GM12873 (cell line): ENCODE measurements around the gene RAC2.

Experiments
- CTCF ChIP-seq: IDR thresholded peaks from 2 replicates; pipeline ENCODE4 v1.5.1; 2012; ENCODE audit warnings: low read depth, mild to moderate bottlenecking, moderate library complexity, low read length, control low read depth; ENCODE audit not compliant: insufficient read depth; ENCODE audit errors: missing control alignments

RAC2 gene

GRCh38 chr22:37235897-37236607 is 8.0 kb downstream of the RAC2 start:
- TF ChIP-seq CTCF = no peak

- TF ChIP-seq CTCF = no peak
Measured at GRCh38 chr22:37234736-37235711, 9.0 kb downstream of the RAC2 start.

- TF ChIP-seq CTCF = no peak
Measured at GRCh38 chr22:37233751-37234631, 10.1 kb downstream of the RAC2 start.

- TF ChIP-seq CTCF = no peak
Measured at GRCh38 chr22:37232140-37232998, 11.7 kb downstream of the RAC2 start.

GRCh38 chr22:37231406-37232139 is 12.5 kb downstream of the RAC2 start:
- no peak for TF ChIP-seq CTCF

GRCh38 chr22:37230673-37231405 is 13.2 kb downstream of the RAC2 start:
- TF ChIP-seq CTCF = no peak
